PC-3 (cell line): Measurements from ENCODE around the gene CHTF18. TPM values are rescaled to one million over a fixed set of nuclear protein-coding genes. Genes with fewer than 3 reads are reported as not detected.
"Not testable (repeated sequence)": the region's sequence is repeated elsewhere in the genome, so short reads cannot be mapped to it uniquely, and the experiment has no call there.

Source experiments
- ATAC-seq: fragments of 200-7000 bp; cut with Tn5 transposase; 2 replicates; pipeline ENCODE4 v1.9.1; 2020; ENCODE audit warnings: mild to moderate bottlenecking, moderate library complexity
- BruUV-seq: library from RNA; stranded (reverse); fragments of 400-500 nt; replicated peaks from 2 replicates; lab custom pipeline; 2021; lab: Mats Ljungman, UMichigan
- CTCF ChIA-PET: fragments of 300-600 bp; sonication (Branson Sonifier 250); formaldehyde crosslinking; loops from one replicate; lab custom pipeline; 2022; ENCODE audit warnings: antibody characterized with exemption; lab: Charles Lee
- POLR2A ChIA-PET: fragments of 300-600 bp; sonication (Branson Sonifier 250); formaldehyde crosslinking; loops from one replicate; lab custom pipeline; 2022; ENCODE audit warnings: antibody characterized with exemption; ENCODE audit not compliant: unreplicated experiment; lab: Charles Lee
- DNase-seq: peaks from one replicate; pipeline ENCODE4 v3.0.0-alpha.2; 2015
- H2AFZ ChIP-seq: fragments of 300-600 bp; sonication (generic); 2 replicates; pipeline ENCODE4 v1.6.0; 2016; ENCODE audit warnings: antibody characterized with exemption, low read length
- H3F3A ChIP-seq: fragments of 300-600 bp; sonication (generic); one replicate; pipeline ENCODE4 v1.6.0; 2017; ENCODE audit warnings: antibody characterized with exemption, low read length, control low read depth, mild to moderate bottlenecking; ENCODE audit not compliant: unreplicated experiment
- H3K27ac ChIP-seq: fragments of 300-600 bp; sonication (generic); 2 replicates; pipeline ENCODE4 v1.5.1; 2016; ENCODE audit warnings: mild to moderate bottlenecking, low read length
- H3K27me3 ChIP-seq: fragments of 300-600 bp; sonication (generic); 2 replicates; pipeline ENCODE4 v1.6.1; 2016; ENCODE audit warnings: low read length, mixed read lengths
- H3K36me3 ChIP-seq: fragments of 300-600 bp; sonication (generic); 2 replicates; pipeline ENCODE4 v1.6.1; 2016; ENCODE audit warnings: low read depth, mixed run types, low read length, mixed read lengths
- H3K4me1 ChIP-seq: fragments of 300-600 bp; sonication (generic); 2 replicates; pipeline ENCODE4 v1.5.1; 2016; ENCODE audit warnings: low read length; ENCODE audit not compliant: insufficient read depth
- H3K4me2 ChIP-seq: fragments of 300-600 bp; sonication (generic); 2 replicates; pipeline ENCODE4 v1.6.0; 2016; ENCODE audit warnings: low read length
- H3K4me3 ChIP-seq: fragments of 300-600 bp; sonication (generic); 2 replicates; pipeline ENCODE4 v1.5.1; 2016; ENCODE audit warnings: mild to moderate bottlenecking, low read length, mixed read lengths
- H3K79me2 ChIP-seq: fragments of 300-600 bp; sonication (generic); 2 replicates; pipeline ENCODE4 v1.6.1; 2017; ENCODE audit warnings: low read length, mixed read lengths
- H3K9ac ChIP-seq: fragments of 300-600 bp; sonication (generic); 2 replicates; pipeline ENCODE4 v1.6.0; 2016; ENCODE audit warnings: mild to moderate bottlenecking, low read length
- H3K9me2 ChIP-seq: fragments of 300-600 bp; sonication (generic); replicated peaks from 2 replicates; pipeline ENCODE4 v1.6.1; 2016; ENCODE audit warnings: mixed run types, low read length, mixed read lengths
- H3K9me3 ChIP-seq: fragments of 300-600 bp; sonication (generic); 2 replicates; pipeline ENCODE4 v1.6.1; 2016; ENCODE audit warnings: low read length, mixed read lengths
- H4K20me1 ChIP-seq: fragments of 300-600 bp; sonication (generic); 2 replicates; pipeline ENCODE4 v1.6.1; 2016; ENCODE audit warnings: low read length, mixed read lengths
- CTCF ChIP-seq: fragments of 300-600 bp; sonication (generic); conservative IDR thresholded peaks from 2 replicates; pipeline ENCODE4 v1.5.1; 2017; ENCODE audit warnings: antibody characterized with exemption, low read depth, mild to moderate bottlenecking, low read length
- EZH2 ChIP-seq: fragments of 300-600 bp; sonication (generic); IDR thresholded peaks from one replicate; pipeline ENCODE4 v1.6.1; 2017; ENCODE audit warnings: antibody characterized with exemption, mild to moderate bottlenecking, low read length; ENCODE audit not compliant: unreplicated experiment
- EZH2phosphoT487 ChIP-seq: fragments of 300-600 bp; sonication (generic); IDR thresholded peaks from 2 replicates; pipeline ENCODE4 v1.6.1; 2018; ENCODE audit warnings: mild to moderate bottlenecking, antibody characterized with exemption, low read length, borderline replicate concordance
- intact Hi-C: fragments of 100-400 bp; cut with micrococcal nuclease; formaldehyde crosslinking; loops from 2 replicates; pipeline ENCODE4 v1.9.0; 2023
- total RNA-seq: library from RNA; depleted of rRNA; stranded (reverse); fragments of >200 nt; gene quantifications from 2 replicates; pipeline ENCODE4 v1.2.3, GENCODE V29; 2014

CHTF18 gene
- total RNA-seq, 1 experiment from 2014 or later, result 79.0 TPM

GRCh38 chr16:836221-836620 lies 47.8 kb downstream of the CHTF18 start:
- no TSS peak for BruUV-seq
- TF ChIP-seq EZH2phosphoT487, result no peak
- no peak for TF ChIP-seq EZH2
- TF ChIP-seq CTCF, result no peak
- H3K27me3 ChIP-seq, result no peaks in the 10 kb centered on the region

GRCh38 chr16:836822-837221 lies 48.4 kb downstream of the CHTF18 start:
- H3F3A ChIP-seq, H4K20me1 ChIP-seq, H3K27me3 ChIP-seq, intact Hi-C loops, H3K4me1 ChIP-seq, H3K27ac ChIP-seq, H3K4me3 ChIP-seq, DNase-seq, BruUV-seq, H3K36me3 ChIP-seq, ATAC-seq, H3K9me2 ChIP-seq, POLR2A ChIA-PET, H3K79me2 ChIP-seq, H2AFZ ChIP-seq, H3K9me3 ChIP-seq, H3K4me2 ChIP-seq, H3K9ac ChIP-seq, CTCF ChIA-PET: not testable (repeated sequence)

More at GRCh38 chr16:836221-836620, 47.8 kb downstream of the CHTF18 start:
- ChIA-PET CTCF (no interaction called here), POLR2A (no interaction called here)
- no peak overlapping the region for H3K27ac ChIP-seq
- H3K79me2 ChIP-seq, result no peaks in the 10 kb centered on the region
- H3K4me1 ChIP-seq, result no peaks in the 10 kb centered on the region
- H3F3A ChIP-seq, result no peaks in the 10 kb centered on the region
- no peak overlapping the region for H2AFZ ChIP-seq
- no peaks in the 10 kb centered on the region for H3K9me3 ChIP-seq
- intact Hi-C loops, result no loop called here
- H3K9me2 ChIP-seq, result no peaks in the 10 kb centered on the region
- no peak overlapping the region for H3K4me2 ChIP-seq
- no peaks in the 10 kb centered on the region for H4K20me1 ChIP-seq
- no peak for ATAC-seq
- DNase-seq, result no peak
- no peak overlapping the region for H3K9ac ChIP-seq
- H3K4me3 ChIP-seq, result no peak overlapping the region
- no peaks in the 10 kb centered on the region for H3K36me3 ChIP-seq

GRCh38 chr16:838741-839140 lies 50.3 kb downstream of the CHTF18 start:
- ChIA-PET POLR2A (no interaction called here), CTCF (no interaction called here)
- no peaks in the 10 kb centered on the region for H3K4me1 ChIP-seq
- H4K20me1 ChIP-seq, result no peaks in the 10 kb centered on the region
- H3K36me3 ChIP-seq, result no peaks in the 10 kb centered on the region
- no peak overlapping the region for H2AFZ ChIP-seq
- no peaks in the 10 kb centered on the region for H3K9me2 ChIP-seq
- DNase-seq (no peak), ATAC-seq (no peak)
- H3F3A ChIP-seq, result no peaks in the 10 kb centered on the region
- intact Hi-C loops, result no loop called here
- no peaks in the 10 kb centered on the region for H3K79me2 ChIP-seq
- no peak overlapping the region for H3K9ac ChIP-seq
- no peaks in the 10 kb centered on the region for H3K9me3 ChIP-seq
- H3K4me3 ChIP-seq, result no peak overlapping the region
- no TSS peak for BruUV-seq
- H3K27me3 ChIP-seq, result no peaks in the 10 kb centered on the region
- H3K27ac ChIP-seq, result no peak overlapping the region
- no peak overlapping the region for H3K4me2 ChIP-seq
- TF ChIP-seq EZH2 (no peak), EZH2phosphoT487 (no peak), CTCF (no peak)
